ENCODE data around the gene AFF3. TPM values are rescaled to one million over a fixed set of nuclear protein-coding genes. Genes with fewer than 3 reads are reported as not detected.

The AFF3 gene
- total and polyA plus RNA-seq, 2 of the 8 experiments (the other 6 are each of a cell fraction or from before 2014, with no cell fraction given), result 0.27 to 3.0 TPM

DNA sequence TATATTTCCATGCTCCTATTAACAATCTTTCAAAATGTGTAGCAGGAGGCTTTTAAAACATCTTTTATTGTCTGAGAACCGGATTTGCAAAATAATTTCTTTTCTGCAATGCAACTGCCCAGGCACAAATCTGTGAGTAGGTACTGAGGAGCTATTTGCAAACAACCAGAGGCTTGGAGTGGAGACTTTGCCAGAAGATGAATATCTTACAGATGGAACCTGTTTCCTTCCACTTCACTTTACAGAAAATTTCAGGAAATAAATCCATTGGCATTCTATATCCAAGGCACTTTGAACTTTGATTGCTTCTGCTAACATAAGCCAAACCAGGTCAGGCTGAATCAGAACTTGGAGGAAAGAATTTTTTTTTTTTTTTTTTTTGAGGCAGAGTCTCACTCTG is 415.2 kb downstream of the AFF3 start:
- no peak overlapping the region for H4K5ac ChIP-seq (ENCODE audit: insufficient read length, low read depth, low read length)
- FAIRE-seq (no peak), DNase-seq (ENCODE audit: low read depth in 1 of 2, low spot score in 2 of 2) (no peak)
- H3K9me3 ChIP-seq (ENCODE audit: insufficient read depth in 2 of 2, low read depth in 1 of 2, low read length in 1 of 2), result peaks cover 0 to 3% of the 10 kb centered on the region in 2 experiments; a peak in 1 of 4 replicates
- no peak overlapping the region for H2BK12ac ChIP-seq (ENCODE audit: low read depth, low read length)
- no peak overlapping the region for H3K14ac ChIP-seq (ENCODE audit: insufficient read length)
- H2AFZ ChIP-seq (ENCODE audit: low read length), result no peak overlapping the region
- H2AK5ac ChIP-seq (ENCODE audit: low read depth, low read length), result no peak overlapping the region
- H2BK20ac ChIP-seq (ENCODE audit: low read length), result no peak overlapping the region
- no peaks in the 10 kb centered on the region for H3K79me1 ChIP-seq (ENCODE audit: low read depth, low read length)
- H3K36me3 ChIP-seq (ENCODE audit: control insufficient read depth in 2 of 4, insufficient read depth in 4 of 4, low read length in 3 of 4), result no peaks in the 10 kb centered on the region
- WGBS, 2 experiments (ENCODE audit: extremely low coverage in 1 of 2, insufficient coverage in 1 of 2, insufficient read length in 1 of 2, insufficient replicate concordance in 2 of 2, low coverage in 1 of 2, low lambda C conversion rate in 2 of 2, missing lambda C conversion rate in 1 of 2), result 73% methylated on average over 1 of the region's 1 CpG; no CpG with 5 or more reads in 1 of the 2 experiments
- H3K23me2 ChIP-seq (ENCODE audit: low read depth, low read length), result no peaks in the 10 kb centered on the region
- no peak overlapping the region for H2BK120ac ChIP-seq (replicated peaks; ENCODE audit: low read depth, low read length)
- no peak overlapping the region for H3K9ac ChIP-seq (replicated peaks in 1 of 4; ENCODE audit: extremely low read depth in 1 of 4, low read depth in 3 of 4, low read length in 3 of 4)
- no peak overlapping the region for H3K18ac ChIP-seq (ENCODE audit: extremely low read depth, low read length)
- H4K20me1 ChIP-seq (replicated peaks in 1 of 2; ENCODE audit: control insufficient read depth in 1 of 2, insufficient read depth in 2 of 2, low read length in 2 of 2), result no peaks in the 10 kb centered on the region
- H2BK15ac ChIP-seq (ENCODE audit: low read length), result no peak overlapping the region
- no peak overlapping the region for H3K4me3 ChIP-seq (ENCODE audit: extremely low read depth in 1 of 4, insufficient read depth in 2 of 4, low read depth in 3 of 4, low read length in 4 of 4)
- H4K91ac ChIP-seq (replicated peaks; ENCODE audit: insufficient read length, low read length), result no peak overlapping the region
- H3K23ac ChIP-seq (ENCODE audit: insufficient read length), result no peak overlapping the region
- H3K4me1 ChIP-seq (replicated peaks in 1 of 4; ENCODE audit: control insufficient read depth in 3 of 4, insufficient read depth in 4 of 4, low read length in 3 of 4), result no peaks in the 10 kb centered on the region
- no peaks in the 10 kb centered on the region for H3K27me3 ChIP-seq (replicated peaks in 1 of 4; ENCODE audit: control insufficient read depth in 3 of 4, extremely low read depth in 1 of 4, insufficient read depth in 3 of 4, low read length in 3 of 4)
- no peak overlapping the region for H2BK5ac ChIP-seq (ENCODE audit: low read depth, low read length)
- H3K4me2 ChIP-seq (ENCODE audit: insufficient read depth in 1 of 2, low read depth in 2 of 2, low read length in 2 of 2), result no peak overlapping the region
- H3K56ac ChIP-seq (replicated peaks; ENCODE audit: insufficient read length, low read depth, low read length), result no peak overlapping the region
- no peak overlapping the region for H4K8ac ChIP-seq (ENCODE audit: extremely low read depth, insufficient read depth, low read length)
- CTCF ChIA-PET (ENCODE audit: partially characterized antibody), result interaction anchor here (0.6 to 5.1 kb wide), 6 partner anchors 82 to 1990 kb away, joined by 3 to 33 read pairs (median 6); no protein-coding TSS in a partner anchor
- POLR2A ChIA-PET (ENCODE audit: partially characterized antibody), result no interaction called here
- no peaks in the 10 kb centered on the region for H3K79me2 ChIP-seq (ENCODE audit: control insufficient read depth in 1 of 2, insufficient read depth in 2 of 2, low read length in 2 of 2)
- H3K27ac ChIP-seq (ENCODE audit: low read depth, low read length), result no peak overlapping the region
- no peak overlapping the region for H3K4ac ChIP-seq (replicated peaks; ENCODE audit: insufficient read length, low read depth, low read length)
- TF ChIP-seq NANOG (IDR thresholded peaks at IDR 0.05; ENCODE audit: insufficient read depth, low read depth, low read length, poor library complexity, severe bottlenecking) (no peak), HDAC6 (IDR thresholded peaks at IDR 0.05; ENCODE audit: low read depth, low read length) (no peak), EZH2 (IDR thresholded peaks at IDR 0.05; ENCODE audit: low read depth, low read length, severe bottlenecking) (no peak), TBP (IDR thresholded peaks at IDR 0.05; ENCODE audit: low read depth, low read length) (no peak), CTCF (IDR thresholded peaks at IDR 0.05; ENCODE audit: control extremely low read depth in 1 of 3, insufficient read depth in 1 of 3, low read depth in 1 of 3, low read length in 3 of 3) (no peak), YY1 (IDR thresholded peaks at IDR 0.05; ENCODE audit: low read depth, low read length) (no peak), ATF2 (IDR thresholded peaks at IDR 0.05; ENCODE audit: low read length) (no peak), ZNF274 (IDR thresholded peaks at IDR 0.05; ENCODE audit: borderline replicate concordance, extremely low read depth, low read length) (no peak), EGR1 (IDR thresholded peaks at IDR 0.05; ENCODE audit: borderline replicate concordance, low read depth, low read length) (no peak)
- TF ChIP-seq, protein P1, sequence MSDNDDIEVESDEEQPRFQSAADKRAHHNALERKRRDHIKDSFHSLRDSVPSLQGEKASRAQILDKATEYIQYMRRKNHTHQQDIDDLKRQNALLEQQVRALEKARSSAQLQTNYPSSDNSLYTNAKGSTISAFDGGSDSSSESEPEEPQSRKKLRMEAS (IDR thresholded peaks at IDR 0.05), result no peak
